ENCODE measurements around the gene U2SURP. TPM values are rescaled to one million over a fixed set of nuclear protein-coding genes. Genes with fewer than 3 reads are reported as not detected.
"Not testable (repeated sequence)": the region's sequence is repeated elsewhere in the genome, so short reads cannot be mapped to it uniquely, and the experiment has no call there.

U2SURP gene
- total RNA-seq, 1 donor from 2014 or later: 72.2 TPM

DNA sequence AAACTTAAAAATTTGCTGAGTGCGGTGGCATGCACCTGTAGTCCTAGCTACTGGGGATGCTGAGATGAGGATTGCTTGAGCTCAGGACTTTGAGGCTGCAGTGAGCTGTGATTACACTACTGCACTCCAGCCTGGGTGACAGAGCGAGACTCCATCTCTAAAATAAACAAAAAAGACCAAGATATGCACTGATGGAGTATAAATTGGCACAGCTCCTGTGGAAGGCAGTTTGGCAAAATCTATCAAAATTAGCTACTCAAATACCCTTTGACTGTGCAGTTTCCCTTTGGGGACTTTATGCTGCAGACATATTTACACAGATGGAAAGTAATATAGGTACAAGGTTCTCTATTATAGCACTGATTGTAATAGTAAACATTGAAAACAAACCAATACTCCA, 18.1 kb upstream of the U2SURP start:
- intact Hi-C loops (cut with DNase I): no loop called here
- no peaks in the 10 kb centered on the region for H3K4me1 ChIP-seq
- TF ChIP-seq POLR2AphosphoS5 (IDR thresholded peaks at IDR 0.05; ENCODE audit: insufficient read depth in 1 of 2, low read depth in 1 of 2): no peak
- TF ChIP-seq POLR2A (IDR thresholded peaks at IDR 0.05): no peak
- TF ChIP-seq, protein P1, sequence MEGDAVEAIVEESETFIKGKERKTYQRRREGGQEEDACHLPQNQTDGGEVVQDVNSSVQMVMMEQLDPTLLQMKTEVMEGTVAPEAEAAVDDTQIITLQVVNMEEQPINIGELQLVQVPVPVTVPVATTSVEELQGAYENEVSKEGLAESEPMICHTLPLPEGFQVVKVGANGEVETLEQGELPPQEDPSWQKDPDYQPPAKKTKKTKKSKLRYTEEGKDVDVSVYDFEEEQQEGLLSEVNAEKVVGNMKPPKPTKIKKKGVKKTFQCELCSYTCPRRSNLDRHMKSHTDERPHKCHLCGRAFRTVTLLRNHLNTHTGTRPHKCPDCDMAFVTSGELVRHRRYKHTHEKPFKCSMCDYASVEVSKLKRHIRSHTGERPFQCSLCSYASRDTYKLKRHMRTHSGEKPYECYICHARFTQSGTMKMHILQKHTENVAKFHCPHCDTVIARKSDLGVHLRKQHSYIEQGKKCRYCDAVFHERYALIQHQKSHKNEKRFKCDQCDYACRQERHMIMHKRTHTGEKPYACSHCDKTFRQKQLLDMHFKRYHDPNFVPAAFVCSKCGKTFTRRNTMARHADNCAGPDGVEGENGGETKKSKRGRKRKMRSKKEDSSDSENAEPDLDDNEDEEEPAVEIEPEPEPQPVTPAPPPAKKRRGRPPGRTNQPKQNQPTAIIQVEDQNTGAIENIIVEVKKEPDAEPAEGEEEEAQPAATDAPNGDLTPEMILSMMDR (IDR thresholded peaks at IDR 0.05): no peak
- no peak for DNase-seq (ENCODE audit: extremely low spot score in 2 of 2)
- H3K4me3 ChIP-seq: no peak overlapping the region
- H3K9me3 ChIP-seq: no peaks in the 10 kb centered on the region
- no peaks in the 10 kb centered on the region for H3K27me3 ChIP-seq
- H3K36me3 ChIP-seq: no peaks in the 10 kb centered on the region
- H3K27ac ChIP-seq: no peak overlapping the region

DNA sequence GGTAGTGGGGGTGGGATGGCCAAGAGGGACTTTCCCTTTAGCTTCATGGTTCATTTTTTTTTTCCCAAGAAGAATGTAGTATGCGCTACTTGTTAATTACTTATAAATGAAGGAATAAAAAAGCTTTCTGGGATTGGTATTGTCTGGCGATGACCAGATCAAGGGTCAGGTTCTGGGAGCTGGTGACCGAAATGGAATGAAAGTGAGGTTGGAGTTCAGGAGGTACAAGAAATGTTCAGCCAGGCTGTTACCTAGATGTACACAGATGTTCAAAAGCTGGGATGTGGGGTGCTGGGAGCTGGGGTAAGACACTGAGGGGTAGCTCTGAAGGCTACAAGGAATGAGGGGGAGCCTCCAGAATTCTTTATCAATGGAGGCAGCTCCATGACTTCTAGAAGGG, 17.1 kb upstream of the U2SURP start:
- Histone ChIP-seq H3K36me3 (no peaks in the 10 kb centered on the region), H3K9me3 (no peaks in the 10 kb centered on the region), H3K27me3 (no peaks in the 10 kb centered on the region), H3K27ac (no peak overlapping the region), H3K4me3 (no peak overlapping the region), H3K4me1 (no peaks in the 10 kb centered on the region)
- intact Hi-C loops (cut with DNase I): no loop called here
- TF ChIP-seq POLR2A (IDR thresholded peaks at IDR 0.05): no peak
- TF ChIP-seq, protein P1 (IDR thresholded peaks at IDR 0.05): no peak
- TF ChIP-seq POLR2AphosphoS5 (IDR thresholded peaks at IDR 0.05; ENCODE audit: insufficient read depth in 1 of 2, low read depth in 1 of 2): no peak
- DNase-seq (ENCODE audit: extremely low spot score in 2 of 2): no peak

DNA sequence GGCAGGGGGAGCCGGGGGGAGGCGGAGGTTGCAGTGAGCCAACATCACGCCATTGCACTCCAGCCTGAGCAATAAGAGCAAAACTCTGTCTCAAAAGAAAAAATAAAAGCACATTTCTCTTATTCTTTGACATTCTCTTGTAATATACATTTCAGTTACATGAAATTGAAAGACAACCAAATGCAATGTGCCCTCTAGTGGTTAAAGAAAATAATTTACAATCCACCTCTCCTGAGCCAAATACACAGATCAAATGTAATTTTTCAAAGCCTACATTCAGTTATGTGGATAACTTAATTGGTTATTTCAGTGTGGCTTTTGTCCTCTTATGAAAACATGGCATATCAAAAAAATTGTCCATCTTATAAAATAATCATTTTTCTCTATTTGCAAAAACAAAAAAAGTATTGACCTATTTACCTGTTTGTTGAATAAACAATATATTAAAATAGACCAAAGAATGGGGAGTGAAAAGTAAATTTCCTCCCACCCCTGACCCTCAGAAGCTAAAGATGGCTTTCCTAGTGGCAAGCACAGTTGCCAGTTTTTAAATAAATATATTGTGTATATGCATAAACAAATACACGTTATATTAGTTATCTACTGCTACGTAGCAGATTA, 14.2 kb upstream of the U2SURP start:
- Histone ChIP-seq H3K4me1 (no peaks in the 10 kb centered on the region), H3K27me3 (no peaks in the 10 kb centered on the region), H3K36me3 (no peaks in the 10 kb centered on the region), H3K9me3 (no peaks in the 10 kb centered on the region), H3K4me3 (no peak overlapping the region), H3K27ac (no peak overlapping the region)
- intact Hi-C loops (cut with DNase I): no loop called here
- no peak for DNase-seq (ENCODE audit: extremely low spot score in 2 of 2)
- TF ChIP-seq POLR2A (IDR thresholded peaks at IDR 0.05) (no peak), POLR2AphosphoS5 (IDR thresholded peaks at IDR 0.05; ENCODE audit: insufficient read depth in 1 of 2, low read depth in 1 of 2) (no peak)
- TF ChIP-seq, protein P1 (IDR thresholded peaks at IDR 0.05): peak in 2 of 3 experiments; percentile 31 to 52

DNA sequence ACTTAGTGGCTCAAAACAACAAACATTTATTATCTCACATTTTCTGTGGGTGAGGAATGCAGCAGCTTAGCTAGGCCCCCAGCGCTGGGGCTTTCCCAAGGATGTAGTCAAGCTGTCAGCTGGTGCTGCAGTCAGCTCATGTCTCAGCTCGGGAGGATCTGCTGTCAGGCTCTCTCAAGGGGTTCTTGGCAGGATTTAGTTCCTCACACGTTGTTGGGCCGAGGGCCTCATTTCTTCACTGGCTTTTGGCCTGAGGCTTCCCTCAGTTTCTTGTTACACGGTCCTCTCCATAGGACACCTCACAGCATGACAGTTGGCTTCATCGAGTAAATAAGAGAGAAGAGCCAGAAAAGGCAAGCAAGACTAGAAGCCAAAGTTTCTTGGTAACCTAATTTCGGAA, 13.7 kb upstream of the U2SURP start:
- H3K27ac ChIP-seq: no peak overlapping the region
- TF ChIP-seq, protein P1 (IDR thresholded peaks at IDR 0.05): no peak
- TF ChIP-seq POLR2A (IDR thresholded peaks at IDR 0.05) (no peak), POLR2AphosphoS5 (IDR thresholded peaks at IDR 0.05; ENCODE audit: insufficient read depth in 1 of 2, low read depth in 1 of 2) (no peak)
- intact Hi-C loops (cut with DNase I): no loop called here

DNA sequence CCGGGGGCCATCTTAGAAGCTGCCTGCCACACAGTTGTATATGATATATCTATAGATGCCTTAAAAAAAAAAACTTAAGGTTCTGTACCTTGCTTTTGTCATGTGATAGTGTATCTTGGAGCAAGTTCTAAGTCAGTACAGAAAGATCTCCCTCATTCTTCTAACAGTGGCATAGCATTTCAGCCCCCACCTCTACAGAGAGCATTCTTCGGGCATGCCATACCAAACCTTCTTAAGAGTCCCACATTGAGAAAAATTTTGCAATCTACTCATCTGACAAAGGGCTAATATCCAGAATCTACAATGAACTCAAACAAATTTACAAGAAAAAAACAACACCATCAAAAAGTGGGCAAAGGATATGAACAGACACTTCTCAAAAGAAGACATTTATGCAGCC, 13.1 kb upstream of the U2SURP start:
- H3K27ac ChIP-seq; H3K9me3 ChIP-seq; H3K4me1 ChIP-seq; DNase-seq (ENCODE audit: extremely low spot score in 2 of 2); H3K4me3 ChIP-seq; H3K27me3 ChIP-seq; H3K36me3 ChIP-seq; intact Hi-C loops (cut with DNase I): not testable (repeated sequence)

More for the DNA sequence above, 13.7 kb upstream of the U2SURP start:
- DNase-seq (ENCODE audit: extremely low spot score in 2 of 2): no peak
- Histone ChIP-seq H3K4me3 (no peak overlapping the region), H3K36me3 (no peaks in the 10 kb centered on the region), H3K9me3 (no peaks in the 10 kb centered on the region), H3K27me3 (no peaks in the 10 kb centered on the region), H3K4me1 (no peaks in the 10 kb centered on the region)

DNA sequence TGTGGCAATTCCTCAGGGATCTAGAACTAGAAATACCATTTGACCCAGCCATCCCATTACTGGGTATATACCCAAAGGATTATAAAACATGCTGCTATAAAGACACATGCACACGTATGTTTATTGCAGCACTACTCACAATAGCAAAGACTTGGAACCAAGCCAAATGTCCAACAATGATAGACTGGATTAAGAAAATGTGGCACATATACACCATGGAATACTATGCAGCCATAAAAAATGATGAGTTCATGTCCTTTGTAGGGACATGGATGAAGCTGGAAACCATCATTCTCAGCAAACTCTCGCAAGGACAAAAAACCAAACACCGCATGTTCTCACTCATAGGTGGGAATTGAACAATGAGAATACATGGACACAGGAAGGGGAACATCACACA, 12.5 kb upstream of the U2SURP start:
- intact Hi-C loops (cut with DNase I); H3K27me3 ChIP-seq; H3K36me3 ChIP-seq; H3K27ac ChIP-seq; H3K4me1 ChIP-seq; H3K9me3 ChIP-seq; H3K4me3 ChIP-seq; DNase-seq (ENCODE audit: extremely low spot score in 2 of 2): not testable (repeated sequence)
